ENCODE data around the gene SLC35D1.

DNA sequence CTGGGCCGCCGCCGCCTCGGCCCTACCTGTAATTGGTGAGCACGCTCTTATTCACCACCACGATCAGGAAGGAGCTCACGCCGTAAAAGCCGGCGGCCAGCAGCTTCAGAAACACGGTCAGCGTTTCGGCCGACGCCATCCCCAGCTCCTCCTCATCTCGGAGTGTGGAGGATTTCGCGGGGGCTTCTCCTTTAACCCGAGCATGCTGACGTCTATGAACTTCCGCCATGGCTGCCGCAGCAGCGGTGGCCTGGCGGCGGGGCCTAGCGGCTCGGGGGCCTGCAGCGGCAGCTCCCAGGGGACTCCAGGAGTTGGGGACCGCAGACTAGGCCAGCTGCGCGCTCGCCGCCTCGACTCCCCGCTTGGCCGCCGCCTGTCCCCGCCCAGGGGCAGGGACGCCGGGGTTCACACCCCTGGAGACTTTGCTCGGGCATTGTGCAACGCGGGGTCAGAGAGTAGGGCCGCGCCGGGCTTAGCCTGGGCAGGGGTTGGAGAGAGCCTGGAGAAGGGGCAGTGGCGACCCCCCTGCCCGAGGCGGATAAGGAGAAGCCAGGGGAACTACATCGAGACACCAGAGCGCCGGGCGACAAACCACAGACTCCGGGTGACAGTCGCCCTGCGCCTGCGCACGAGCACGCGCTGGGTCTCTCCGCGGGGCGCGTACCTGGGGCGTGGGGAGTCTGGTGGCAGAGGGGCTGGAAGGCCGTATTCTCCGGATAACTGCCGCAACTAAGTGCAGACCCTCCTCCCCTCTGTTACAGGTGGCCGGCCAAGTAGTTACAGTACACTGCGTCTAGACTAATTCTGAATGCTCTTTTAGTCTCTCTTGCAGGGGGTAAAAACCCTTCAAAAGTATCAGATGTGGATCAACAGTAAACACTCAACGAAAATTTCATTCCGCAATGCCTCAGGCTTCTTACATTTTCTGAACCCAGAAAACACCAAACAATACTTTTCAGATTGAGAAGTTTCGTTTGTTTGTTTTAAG is at the start of gene SLC35D1:
- TF ChIP-seq TAF1 (IDR thresholded peaks at IDR 0.05; ENCODE audit: low read depth) (peak; percentile 70; the same call in 1 of the 2 replicates), EP300 (IDR thresholded peaks at IDR 0.05; ENCODE audit: borderline replicate concordance) (no peak), TEAD4 (IDR thresholded peaks at IDR 0.05) (no peak), RAD21 (IDR thresholded peaks at IDR 0.05; ENCODE audit: low read depth) (no peak), ZBTB7A (IDR thresholded peaks at IDR 0.05; ENCODE audit: low read depth) (peak; percentile 96), YY1 (IDR thresholded peaks at IDR 0.05; ENCODE audit: low read depth) (peak; percentile 69)
- TF ChIP-seq, protein P1, sequence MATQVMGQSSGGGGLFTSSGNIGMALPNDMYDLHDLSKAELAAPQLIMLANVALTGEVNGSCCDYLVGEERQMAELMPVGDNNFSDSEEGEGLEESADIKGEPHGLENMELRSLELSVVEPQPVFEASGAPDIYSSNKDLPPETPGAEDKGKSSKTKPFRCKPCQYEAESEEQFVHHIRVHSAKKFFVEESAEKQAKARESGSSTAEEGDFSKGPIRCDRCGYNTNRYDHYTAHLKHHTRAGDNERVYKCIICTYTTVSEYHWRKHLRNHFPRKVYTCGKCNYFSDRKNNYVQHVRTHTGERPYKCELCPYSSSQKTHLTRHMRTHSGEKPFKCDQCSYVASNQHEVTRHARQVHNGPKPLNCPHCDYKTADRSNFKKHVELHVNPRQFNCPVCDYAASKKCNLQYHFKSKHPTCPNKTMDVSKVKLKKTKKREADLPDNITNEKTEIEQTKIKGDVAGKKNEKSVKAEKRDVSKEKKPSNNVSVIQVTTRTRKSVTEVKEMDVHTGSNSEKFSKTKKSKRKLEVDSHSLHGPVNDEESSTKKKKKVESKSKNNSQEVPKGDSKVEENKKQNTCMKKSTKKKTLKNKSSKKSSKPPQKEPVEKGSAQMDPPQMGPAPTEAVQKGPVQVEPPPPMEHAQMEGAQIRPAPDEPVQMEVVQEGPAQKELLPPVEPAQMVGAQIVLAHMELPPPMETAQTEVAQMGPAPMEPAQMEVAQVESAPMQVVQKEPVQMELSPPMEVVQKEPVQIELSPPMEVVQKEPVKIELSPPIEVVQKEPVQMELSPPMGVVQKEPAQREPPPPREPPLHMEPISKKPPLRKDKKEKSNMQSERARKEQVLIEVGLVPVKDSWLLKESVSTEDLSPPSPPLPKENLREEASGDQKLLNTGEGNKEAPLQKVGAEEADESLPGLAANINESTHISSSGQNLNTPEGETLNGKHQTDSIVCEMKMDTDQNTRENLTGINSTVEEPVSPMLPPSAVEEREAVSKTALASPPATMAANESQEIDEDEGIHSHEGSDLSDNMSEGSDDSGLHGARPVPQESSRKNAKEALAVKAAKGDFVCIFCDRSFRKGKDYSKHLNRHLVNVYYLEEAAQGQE (IDR thresholded peaks at IDR 0.05; ENCODE audit: low read depth) = 0 out of 2 replicates have a peak, but pooled peaks have one; percentile 20
- TF ChIP-seq, protein P2, sequence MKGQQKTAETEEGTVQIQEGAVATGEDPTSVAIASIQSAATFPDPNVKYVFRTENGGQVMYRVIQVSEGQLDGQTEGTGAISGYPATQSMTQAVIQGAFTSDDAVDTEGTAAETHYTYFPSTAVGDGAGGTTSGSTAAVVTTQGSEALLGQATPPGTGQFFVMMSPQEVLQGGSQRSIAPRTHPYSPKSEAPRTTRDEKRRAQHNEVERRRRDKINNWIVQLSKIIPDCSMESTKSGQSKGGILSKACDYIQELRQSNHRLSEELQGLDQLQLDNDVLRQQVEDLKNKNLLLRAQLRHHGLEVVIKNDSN (IDR thresholded peaks at IDR 0.05) = no peak

All from Ishikawa (cell line).